GM23338 (cell line): Measurements from ENCODE around the gene OR6C70. TPM values are rescaled to one million over a fixed set of nuclear protein-coding genes. Genes with fewer than 3 reads are reported as not detected.

Experiments
- ATAC-seq: fragments of 200-7000 bp; cut with Tn5 transposase; 3 replicates; pipeline ENCODE4 v1.9.1; 2020
- DNase-seq: peaks from one replicate; pipeline ENCODE4 v3.0.0-alpha.2; 2015; ENCODE audit warnings: low spot score
- H2AFZ ChIP-seq: fragments of 200-600 bp; sonication (generic); 2 replicates; pipeline ENCODE4 v1.8.0; 2016; ENCODE audit warnings: antibody characterized with exemption, mild to moderate bottlenecking, moderate library complexity
- H3F3A ChIP-seq: fragments of 200-600 bp; sonication (generic); replicated peaks from 2 replicates; pipeline ENCODE4 v1.8.0; 2017; ENCODE audit warnings: antibody characterized with exemption, mixed run types, low read depth
- H3K27ac ChIP-seq: fragments of 200-600 bp; sonication (generic); 2 replicates; pipeline ENCODE4 v1.6.1; 2016; ENCODE audit warnings: low read depth
- H3K27me3 ChIP-seq: fragments of 200-600 bp; sonication (generic); 2 replicates; pipeline ENCODE4 v1.8.0; 2016; ENCODE audit warnings: mild to moderate bottlenecking, mixed run types, moderate library complexity; ENCODE audit not compliant: insufficient read depth
- H3K36me3 ChIP-seq: fragments of 200-600 bp; sonication (generic); 2 replicates; pipeline ENCODE4 v1.8.0; 2016; ENCODE audit warnings: mild to moderate bottlenecking; ENCODE audit not compliant: insufficient read depth
- H3K4me1 ChIP-seq: fragments of 200-600 bp; sonication (generic); 2 replicates; pipeline ENCODE4 v1.8.0; 2016; ENCODE audit warnings: mild to moderate bottlenecking, moderate library complexity; ENCODE audit not compliant: insufficient read depth
- H3K4me2 ChIP-seq: fragments of 200-600 bp; sonication (generic); 2 replicates; pipeline ENCODE4 v1.7.1; 2017; ENCODE audit warnings: mixed run types
- H3K4me3 ChIP-seq: fragments of 200-600 bp; sonication (generic); 2 replicates; pipeline ENCODE4 v1.6.1; 2016; ENCODE audit warnings: mixed run types
- H3K79me2 ChIP-seq: fragments of 200-600 bp; sonication (generic); replicated peaks from 2 replicates; pipeline ENCODE4 v1.8.0; 2017; ENCODE audit warnings: mild to moderate bottlenecking; ENCODE audit not compliant: insufficient read depth
- H3K9me2 ChIP-seq: fragments of 200-600 bp; sonication (generic); 2 replicates; pipeline ENCODE4 v1.8.0; 2017; ENCODE audit not compliant: insufficient read depth
- H4K20me1 ChIP-seq: fragments of 200-600 bp; sonication (generic); replicated peaks from 2 replicates; pipeline ENCODE4 v1.8.0; 2017; ENCODE audit warnings: mild to moderate bottlenecking; ENCODE audit not compliant: insufficient read depth
- H3K27ac Mint-ChIP-seq: 2 replicates; pipeline ENCODE4 v1.8.0; 2020; ENCODE audit warnings: inconsistent platforms, mild to moderate bottlenecking, moderate library complexity, mixed read lengths
- H3K27me3 Mint-ChIP-seq: 3 replicates; pipeline ENCODE4 v1.8.0; 2022; ENCODE audit warnings: low read depth, mild to moderate bottlenecking, moderate library complexity, mixed read lengths, inconsistent platforms; ENCODE audit not compliant: insufficient read depth, poor library complexity
- H3K36me3 Mint-ChIP-seq: 3 replicates; pipeline ENCODE4 v1.8.0; 2021; ENCODE audit warnings: low read depth, mild to moderate bottlenecking, inconsistent platforms, moderate library complexity, mixed read lengths
- H3K4me1 Mint-ChIP-seq: 3 replicates; pipeline ENCODE4 v1.8.0; 2020; ENCODE audit warnings: mild to moderate bottlenecking, inconsistent platforms, mixed read lengths
- H3K4me3 Mint-ChIP-seq: 3 replicates; pipeline ENCODE4 v1.8.0; 2021; ENCODE audit warnings: moderate library complexity, mild to moderate bottlenecking, inconsistent platforms, mixed read lengths
- H3K9me3 Mint-ChIP-seq: 3 replicates; pipeline ENCODE4 v1.8.0; 2020; ENCODE audit warnings: moderate library complexity, mild to moderate bottlenecking, inconsistent platforms, mixed read lengths
- CREB1 ChIP-seq: fragments of 250-450 bp; sonication (Bioruptor Pico); IDR thresholded peaks from 2 replicates; pipeline ENCODE4 v1.5.0; 2020; ENCODE audit warnings: low read depth, mild to moderate bottlenecking, moderate library complexity
- CTCF ChIP-seq, 2 experiments: fragments of 200-600 bp in 1 of 2; sonication (generic) in 1 of 2; conservative IDR thresholded peaks; 2 replicates each; pipeline versions ENCODE4 v1.5.1 to v1.6.1; 2016 to 2017; ENCODE audit warnings: antibody characterized with exemption in 2 of 2, low read depth in 2 of 2, mild to moderate bottlenecking in 2 of 2, moderate library complexity in 1 of 2
- ETS1 ChIP-seq: IDR thresholded peaks from 2 replicates; pipeline ENCODE4 v1.6.1; 2016; ENCODE audit warnings: antibody characterized with exemption
- EZH2 ChIP-seq: fragments of 200-600 bp; sonication (generic); IDR thresholded peaks from one replicate; pipeline ENCODE4 v1.8.0; 2017; ENCODE audit warnings: antibody characterized with exemption, mild to moderate bottlenecking, low read depth; ENCODE audit not compliant: unreplicated experiment
- EZH2phosphoT487 ChIP-seq: fragments of 200-600 bp; sonication (generic); IDR thresholded peaks from one replicate; pipeline ENCODE4 v1.8.1; 2018; ENCODE audit warnings: antibody characterized with exemption; ENCODE audit not compliant: unreplicated experiment
- JUNB ChIP-seq: IDR thresholded peaks from one replicate; pipeline ENCODE4 v1.6.1; 2016; ENCODE audit warnings: antibody characterized with exemption; ENCODE audit not compliant: unreplicated experiment
- NANOG ChIP-seq: IDR thresholded peaks from 2 replicates; pipeline ENCODE4 v1.6.1; 2016; ENCODE audit warnings: antibody characterized with exemption, borderline replicate concordance
- POLR2AphosphoS5 ChIP-seq: IDR thresholded peaks from 2 replicates; pipeline ENCODE4 v1.6.1; 2016; ENCODE audit warnings: antibody characterized with exemption, low read depth
- REST ChIP-seq: IDR thresholded peaks from one replicate; pipeline ENCODE4 v1.6.1; 2018; ENCODE audit warnings: antibody characterized with exemption; ENCODE audit not compliant: unreplicated experiment
- STAT1 ChIP-seq: IDR thresholded peaks from one replicate; pipeline ENCODE4 v1.6.1; 2016; ENCODE audit warnings: antibody characterized with exemption; ENCODE audit not compliant: unreplicated experiment
- ZNF114 ChIP-seq: fragments of 250-450 bp; sonication (Bioruptor Pico); IDR thresholded peaks from 2 replicates; pipeline ENCODE4 v1.5.0; 2020; ENCODE audit warnings: mild to moderate bottlenecking, moderate library complexity
- ZNF331 ChIP-seq: fragments of 250-450 bp; sonication (Bioruptor Pico); IDR thresholded peaks from 2 replicates; pipeline ENCODE4 v1.5.0; 2020; ENCODE audit warnings: low read depth, mild to moderate bottlenecking, moderate library complexity
- ZNF462 ChIP-seq: fragments of 250-450 bp; sonication (Bioruptor Pico); IDR thresholded peaks from 2 replicates; pipeline ENCODE4 v1.5.0; 2020; ENCODE audit warnings: mild to moderate bottlenecking, moderate library complexity
- polyA plus RNA-seq: library from polyadenylated mRNA; unstranded; fragments of >200 nt; fragmentation: Nextera tagmentation; extraction: Ambion mirVana; gene quantifications from 2 replicates; pipeline ENCODE4 v1.2.1, GENCODE V29; 2016
- total RNA-seq: library from RNA; depleted of rRNA; stranded (reverse); fragments of >200 nt; shearing (Covaris generic); gene quantifications from 2 replicates; pipeline ENCODE4 v1.2.3, GENCODE V29; 2014

Gene OR6C70
- total and polyA plus RNA-seq, 2 experiments from 2014 or later, result not detected

GRCh38 chr12:55445357-55445756, 24.6 kb downstream of the OR6C70 start:
- Histone ChIP-seq H3K36me3 (no peaks in the 10 kb centered on the region), H3K27me3 (no peaks in the 10 kb centered on the region), H3K9me2 (no peaks in the 10 kb centered on the region), H2AFZ (no peak overlapping the region), H4K20me1 (no peaks in the 10 kb centered on the region), H3K4me2 (no peak overlapping the region), H3K4me3 (no peak overlapping the region), H3K27ac (no peak overlapping the region), H3F3A (no peaks in the 10 kb centered on the region), H3K79me2 (no peaks in the 10 kb centered on the region), H3K4me1 (no peaks in the 10 kb centered on the region)
- Mint-ChIP-seq H3K4me1 (no peaks in the 10 kb centered on the region), H3K9me3 (peaks cover 17% of the 10 kb centered on the region), H3K36me3 (peaks cover 9% of the 10 kb centered on the region; the same call in 2 of the 3 replicates), H3K27ac (no peak overlapping the region), H3K4me3 (no peak overlapping the region), H3K27me3 (no peaks in the 10 kb centered on the region)
- DNase-seq, result no peak
- TF ChIP-seq STAT1, result no peak
- TF ChIP-seq EZH2phosphoT487, result no peak
- TF ChIP-seq CTCF (conservative IDR thresholded peaks at IDR 0.05; ENCODE audit: low read depth in 2 of 2), result no peak
- no peak for TF ChIP-seq REST
- no peak for TF ChIP-seq ZNF462 (CRISPR knock-in tag)
- TF ChIP-seq NANOG, result no peak
- no peak for TF ChIP-seq ETS1
- no peak for TF ChIP-seq JUNB
- no peak for TF ChIP-seq POLR2AphosphoS5
- TF ChIP-seq ZNF331 (CRISPR knock-in tag), result no peak
- TF ChIP-seq CREB1, result no peak
- TF ChIP-seq ZNF114 (CRISPR knock-in tag), result no peak
- TF ChIP-seq EZH2, result no peak
- no peak for ATAC-seq
